Measurements from ENCODE around the gene PLAAT2. TPM values are rescaled to one million over a fixed set of nuclear protein-coding genes. Genes with fewer than 3 reads are reported as not detected.

PLAAT2 gene
- total and polyA plus RNA-seq, 10 of the 15 experiments (the other 5 are each of a cell fraction or from before 2014, with no cell fraction given) = 4.6 to 25.9 (median 8.6) TPM

DNA sequence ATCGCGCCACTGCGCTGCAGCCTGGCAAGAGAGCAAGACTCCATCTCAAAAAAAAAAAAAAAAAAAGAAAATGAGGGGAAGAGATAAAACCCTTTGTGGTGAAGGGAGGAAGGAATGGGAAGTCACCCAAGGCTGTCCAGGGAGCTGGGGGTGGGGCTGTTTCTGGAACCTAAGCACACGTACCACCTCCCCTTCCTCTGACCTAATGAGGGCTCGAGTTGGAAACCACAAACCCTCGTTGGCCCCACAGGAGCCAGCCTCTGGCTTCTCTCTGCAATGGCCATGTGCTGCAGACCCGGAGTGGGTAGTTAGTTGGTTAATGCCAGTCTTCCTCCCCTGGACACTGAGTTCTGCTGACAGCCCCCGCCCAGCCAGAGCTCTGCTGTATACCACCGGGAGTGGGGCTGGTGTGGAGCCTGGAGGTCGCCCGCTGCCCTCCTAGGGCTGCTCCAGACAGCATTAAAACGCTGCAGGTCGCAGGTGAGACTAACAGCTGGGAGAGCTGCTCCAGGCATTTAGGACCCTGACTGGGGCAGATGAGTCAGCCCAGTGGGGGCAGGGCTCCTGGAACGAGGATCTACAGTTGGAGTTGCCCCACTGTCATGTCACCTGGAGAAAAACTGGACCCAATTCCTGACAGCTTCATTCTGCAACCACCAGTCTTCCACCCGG lies 57.2 kb downstream of the PLAAT2 start, which contains the start of gene LGALS12:
Gene LGALS12 (plus strand): TSS at position 228 of the 672 bp plus-strand sequence. CDS start 375 bp downstream, at position 603.
- RAD21 ChIA-PET (ENCODE audit: unreplicated experiment) = no interaction called here
- no peak for ATAC-seq
- no TSS peak for BruUV-seq (replicated peaks)
- no peaks in the 10 kb centered on the region for H3K36me3 ChIP-seq (ENCODE audit: control insufficient read depth in 2 of 2, insufficient read depth in 2 of 2, low read length in 1 of 2)
- in situ Hi-C loops (cut with MboI) = no loop called here
- SMC1A ChIA-PET (ENCODE audit: uncharacterized antibody, unreplicated experiment) = interaction anchor here (1.3 kb wide), 1 partner anchor 133 kb away, joined by 3 read pairs; no protein-coding TSS in a partner anchor
- FAIRE-seq = no peak
- no peak for TF ChIP-seq SIN3A (IDR thresholded peaks at IDR 0.05; ENCODE audit: low read depth, low read length)
- TF ChIP-seq RUNX3 (IDR thresholded peaks at IDR 0.05; ENCODE audit: low read length) = peak; percentile 23
- H2AFZ ChIP-seq (ENCODE audit: control insufficient read depth, low read depth, low read length) = no peak within 1 kb of the TSS
- H3K9me3 ChIP-seq (replicated peaks; ENCODE audit: control insufficient read depth, insufficient read depth, low read length) = no peaks in the 10 kb centered on the region
- no peak within 1 kb of the TSS for H3K9ac ChIP-seq (ENCODE audit: control insufficient read depth, insufficient read depth, low read length)
- POLR2A ChIA-PET = interaction anchor here (0.6 to 0.9 kb wide), 3 partner anchors 16 to 297 kb away, joined by 3 to 6 read pairs (median 3); no protein-coding TSS in a partner anchor
- H3K4me3 ChIP-seq = no peak within 1 kb of the TSS
- H3K79me2 ChIP-seq (ENCODE audit: control insufficient read depth, insufficient read depth, low read length) = no peaks in the 10 kb centered on the region
- H3K4me2 ChIP-seq (ENCODE audit: control insufficient read depth, insufficient read depth) = no peak within 1 kb of the TSS
- no peak for DNase-seq (ENCODE audit: low read depth, low spot score)
- H3K4me1 ChIP-seq (ENCODE audit: control insufficient read depth, insufficient read depth, low read length) = peaks cover 5% of the 10 kb centered on the region; the same call in 1 of the 2 replicates
- no peak within 1 kb of the TSS for H3K27ac ChIP-seq (ENCODE audit: control insufficient read depth, insufficient read depth)
- 5% methylated on average over 15 of the region's 15 CpGs for WGBS (ENCODE audit: insufficient coverage, insufficient replicate concordance, low lambda C conversion rate, missing lambda C conversion rate)
- CTCF ChIA-PET = interaction anchor here (0.7 to 1.0 kb wide), 2 partner anchors 68 to 233 kb away, joined by 3 read pairs; no protein-coding TSS in a partner anchor
- intact Hi-C loops (cut with micrococcal nuclease; ENCODE audit: unreplicated experiment) = no loop called here
- no peaks in the 10 kb centered on the region for H4K20me1 ChIP-seq (ENCODE audit: control insufficient read depth, insufficient read depth)
- H3K27me3 ChIP-seq (replicated peaks in 1 of 2; ENCODE audit: control insufficient read depth in 2 of 2, insufficient read depth in 2 of 2, low read length in 1 of 2) = no peaks in the 10 kb centered on the region

DNA sequence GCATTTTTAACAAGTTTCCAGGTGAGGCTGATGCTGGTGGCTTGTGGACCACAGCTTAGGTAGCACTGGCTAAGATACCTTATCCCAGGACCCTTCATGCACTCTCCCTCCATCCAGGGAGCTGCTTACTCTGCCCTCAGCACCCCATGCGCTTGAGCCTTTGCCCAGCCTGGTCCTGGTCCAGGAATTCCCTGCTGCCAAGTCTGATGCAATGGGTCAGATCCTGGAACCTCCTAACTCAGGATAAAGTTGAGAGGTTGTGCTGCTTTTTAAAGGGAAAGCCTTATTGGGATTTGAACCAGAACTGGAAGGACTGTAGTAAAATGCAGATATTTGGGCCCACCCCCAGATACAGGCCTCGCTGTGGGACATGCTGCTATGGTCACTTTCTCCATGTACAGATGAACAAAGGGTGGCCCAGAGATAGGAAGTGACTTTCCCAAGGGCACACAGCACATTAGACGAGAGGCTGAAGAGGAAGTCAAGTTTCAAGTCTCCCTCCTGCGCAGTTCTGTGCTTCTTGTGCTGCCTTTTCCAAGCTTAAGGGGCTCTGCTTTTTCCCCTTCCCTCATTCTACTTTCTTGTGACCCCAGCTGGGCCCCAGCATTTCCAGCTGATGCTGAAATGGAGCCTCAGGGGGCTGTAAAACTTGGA lies 58.1 kb downstream of the PLAAT2 start:
- Histone ChIP-seq H3K36me3 (ENCODE audit: control insufficient read depth in 2 of 2, insufficient read depth in 2 of 2, low read length in 1 of 2) (no peaks in the 10 kb centered on the region), H4K20me1 (ENCODE audit: control insufficient read depth, insufficient read depth) (no peaks in the 10 kb centered on the region), H3K4me3 (no peak overlapping the region), H3K79me2 (ENCODE audit: control insufficient read depth, insufficient read depth, low read length) (no peaks in the 10 kb centered on the region), H2AFZ (ENCODE audit: control insufficient read depth, low read depth, low read length) (no peak overlapping the region), H3K4me2 (ENCODE audit: control insufficient read depth, insufficient read depth) (no peak overlapping the region), H3K9ac (ENCODE audit: control insufficient read depth, insufficient read depth, low read length) (no peak overlapping the region), H3K27me3 (replicated peaks in 1 of 2; ENCODE audit: control insufficient read depth in 2 of 2, insufficient read depth in 2 of 2, low read length in 1 of 2) (no peaks in the 10 kb centered on the region), H3K9me3 (replicated peaks; ENCODE audit: control insufficient read depth, insufficient read depth, low read length) (peaks cover 3% of the 10 kb centered on the region; the same call in 2 of the 3 replicates), H3K27ac (ENCODE audit: control insufficient read depth, insufficient read depth) (no peak overlapping the region), H3K4me1 (ENCODE audit: control insufficient read depth, insufficient read depth, low read length) (peaks cover 5% of the 10 kb centered on the region; the same call in 1 of the 2 replicates)
- SMC1A ChIA-PET (ENCODE audit: uncharacterized antibody, unreplicated experiment) = no interaction called here
- DNase-seq (ENCODE audit: low read depth, low spot score) (no peak), ATAC-seq (no peak), FAIRE-seq (no peak)
- BruUV-seq (replicated peaks) = no TSS peak
- RAD21 ChIA-PET (ENCODE audit: unreplicated experiment) = no interaction called here
- CTCF ChIA-PET = interaction anchor here (1.0 kb wide), 1 partner anchor 234 kb away, joined by 3 read pairs; no protein-coding TSS in a partner anchor
- no peak for TF ChIP-seq RCOR1 (conservative IDR thresholded peaks at IDR 0.05; ENCODE audit: low read depth, low read length)
- TF ChIP-seq SPI1 (IDR thresholded peaks at IDR 0.05; ENCODE audit: borderline replicate concordance, insufficient read depth, low read depth, low read length) = 0 out of 2 replicates have a peak, but pooled peaks have one; percentile 8
- POLR2A ChIA-PET = interaction anchor here (0.6 kb wide), 1 partner anchor 298 kb away, joined by 6 read pairs; no protein-coding TSS in a partner anchor
- WGBS (ENCODE audit: insufficient coverage, insufficient replicate concordance, low lambda C conversion rate, missing lambda C conversion rate) = 33% methylated on average over 4 of the region's 4 CpGs
- intact Hi-C loops (cut with micrococcal nuclease; ENCODE audit: unreplicated experiment) (no loop called here), in situ Hi-C loops (cut with MboI) (no loop called here)

Data from GM12878 (cell line).